ENCODE measurements around the gene SKIDA1.

SKIDA1 gene

GRCh38 chr10:21556527-21556926 lies 31.0 kb upstream of the SKIDA1 start:
- no peak overlapping the region for H3K27ac ChIP-seq (replicated peaks)
- no peaks in the 10 kb centered on the region for H3K27me3 ChIP-seq (ENCODE audit: insufficient read depth, poor library complexity, severe bottlenecking)
- H3K4me3 ChIP-seq (replicated peaks; ENCODE audit: insufficient read depth, low read length), result no peak overlapping the region
- DNase-seq (ENCODE audit: low read depth in 1 of 2, low spot score in 1 of 2), result no peak
- no peak for TF ChIP-seq POLR2AphosphoS5 (IDR thresholded peaks at IDR 0.05; ENCODE audit: low read depth)
- no peak for TF ChIP-seq REST (IDR thresholded peaks at IDR 0.05; ENCODE audit: insufficient replicate concordance, low read depth)
- no peak for TF ChIP-seq CTCF (IDR thresholded peaks at IDR 0.05; ENCODE audit: insufficient read depth, low read length)
- no peak for TF ChIP-seq SPI1 (IDR thresholded peaks at IDR 0.05; ENCODE audit: borderline replicate concordance, low read depth)
- no peak for TF ChIP-seq GABPA (IDR thresholded peaks at IDR 0.05; ENCODE audit: low read depth)

- Histone ChIP-seq H3K4me3 (replicated peaks; ENCODE audit: insufficient read depth, low read length) (no peak overlapping the region), H3K27ac (replicated peaks) (no peak overlapping the region), H3K27me3 (ENCODE audit: insufficient read depth, poor library complexity, severe bottlenecking) (no peaks in the 10 kb centered on the region)
- TF ChIP-seq CTCF (IDR thresholded peaks at IDR 0.05; ENCODE audit: insufficient read depth, low read length) (no peak), POLR2AphosphoS5 (IDR thresholded peaks at IDR 0.05; ENCODE audit: low read depth) (no peak), REST (IDR thresholded peaks at IDR 0.05; ENCODE audit: insufficient replicate concordance, low read depth) (no peak), GABPA (IDR thresholded peaks at IDR 0.05; ENCODE audit: low read depth) (no peak), SPI1 (IDR thresholded peaks at IDR 0.05; ENCODE audit: borderline replicate concordance, low read depth) (no peak)
- no peak for DNase-seq (ENCODE audit: low read depth in 1 of 2, low spot score in 1 of 2)
Measured at GRCh38 chr10:21552638-21553037, 27.2 kb upstream of the SKIDA1 start.

- Histone ChIP-seq H3K27me3 (ENCODE audit: insufficient read depth, poor library complexity, severe bottlenecking) (no peaks in the 10 kb centered on the region), H3K27ac (replicated peaks) (no peak overlapping the region)
Measured at GRCh38 chr10:21547246-21547645, 21.8 kb upstream of the SKIDA1 start.

More at GRCh38 chr10:21547246-21547645, 21.8 kb upstream of the SKIDA1 start:
- TF ChIP-seq SPI1 (IDR thresholded peaks at IDR 0.05; ENCODE audit: borderline replicate concordance, low read depth), result no peak
- TF ChIP-seq GABPA (IDR thresholded peaks at IDR 0.05; ENCODE audit: low read depth), result no peak
- TF ChIP-seq POLR2AphosphoS5 (IDR thresholded peaks at IDR 0.05; ENCODE audit: low read depth), result no peak
- no peak for TF ChIP-seq REST (IDR thresholded peaks at IDR 0.05; ENCODE audit: insufficient replicate concordance, low read depth)
- TF ChIP-seq CTCF (IDR thresholded peaks at IDR 0.05; ENCODE audit: insufficient read depth, low read length), result no peak
- H3K4me3 ChIP-seq (replicated peaks; ENCODE audit: insufficient read depth, low read length), result no peak overlapping the region
- DNase-seq (ENCODE audit: low read depth in 1 of 2, low spot score in 1 of 2), result no peak
